HL-60 (cell line): ENCODE measurements around the gene RAI14.

Source experiments
- DNase-seq, 2 experiments: peaks; one replicate each; pipeline ENCODE4 v3.0.0-alpha.2; 2010 to 2020; ENCODE audit warnings: low read depth in 1 of 2, low spot score in 1 of 2
- H3K27ac ChIP-seq: fragments of 250-450 bp; sonication (Bioruptor Pico); replicated peaks from 2 replicates; pipeline ENCODE4 v1.5.1; 2020; ENCODE audit warnings: mild to moderate bottlenecking, moderate library complexity
- H3K27me3 ChIP-seq: fragments of 250-450 bp; sonication (Bioruptor Pico); 2 replicates; pipeline ENCODE4 v1.5.1; 2021; ENCODE audit warnings: mild to moderate bottlenecking, moderate library complexity; ENCODE audit not compliant: insufficient read depth, poor library complexity, severe bottlenecking
- H3K4me3 ChIP-seq: replicated peaks from 2 replicates; pipeline ENCODE4 v1.5.1; 2011; ENCODE audit warnings: mild to moderate bottlenecking, control low read depth, low read length; ENCODE audit not compliant: insufficient read depth
- CTCF ChIP-seq: IDR thresholded peaks from one replicate; pipeline ENCODE4 v1.5.1; 2011; ENCODE audit warnings: low read length, control low read depth, inconsistent platforms; ENCODE audit not compliant: insufficient read depth
- GABPA ChIP-seq: IDR thresholded peaks from 2 replicates; pipeline ENCODE4 v1.6.1; 2012; ENCODE audit warnings: low read depth
- POLR2AphosphoS5 ChIP-seq: IDR thresholded peaks from 2 replicates; pipeline ENCODE4 v1.6.1; 2012; ENCODE audit warnings: low read depth
- REST ChIP-seq: IDR thresholded peaks from 2 replicates; pipeline ENCODE4 v1.6.1; 2012; ENCODE audit warnings: low read depth; ENCODE audit not compliant: insufficient replicate concordance
- SPI1 ChIP-seq: IDR thresholded peaks from 2 replicates; pipeline ENCODE4 v1.6.1; 2012; ENCODE audit warnings: low read depth, mild to moderate bottlenecking, borderline replicate concordance

RAI14 gene

GRCh38 chr5:34686762-34687268 lies 30.7 kb downstream of the RAI14 start:
- H3K4me3 ChIP-seq: no peak overlapping the region
- DNase-seq: no peak
- no peaks in the 10 kb centered on the region for H3K27me3 ChIP-seq
- TF ChIP-seq REST (no peak), CTCF (no peak), POLR2AphosphoS5 (no peak)
- no peak overlapping the region for H3K27ac ChIP-seq

- TF ChIP-seq POLR2AphosphoS5: no peak
- no peak for TF ChIP-seq GABPA
- no peak for TF ChIP-seq CTCF
- no peak for TF ChIP-seq REST
- Histone ChIP-seq H3K27me3 (no peaks in the 10 kb centered on the region), H3K4me3 (no peak overlapping the region), H3K27ac (no peak overlapping the region)
- no peak for DNase-seq
Measured at GRCh38 chr5:34687269-34688011, 31.3 kb downstream of the RAI14 start.

GRCh38 chr5:34688015-34688810 lies 32.1 kb downstream of the RAI14 start:
- TF ChIP-seq POLR2AphosphoS5 (no peak), SPI1 (no peak), CTCF (no peak), GABPA (no peak), REST (no peak)
- Histone ChIP-seq H3K27me3 (no peaks in the 10 kb centered on the region), H3K4me3 (no peak overlapping the region), H3K27ac (no peak overlapping the region)
- DNase-seq: no peak
